Endodermal cell (in vitro differentiated cells): ENCODE results near the gene ZFAND3. TPM values are rescaled to one million over a fixed set of nuclear protein-coding genes. Genes with fewer than 3 reads are reported as not detected.

ENCODE experiments used
- DNase-seq: peaks from one replicate; pipeline ENCODE4 v3.0.0-alpha.2; 2017
- H3K27ac ChIP-seq: 2 replicates; pipeline ENCODE4 v1.5.1; 2013; ENCODE audit warnings: mild to moderate bottlenecking, low read depth, low read length, moderate library complexity
- H3K27me3 ChIP-seq: 2 replicates; pipeline ENCODE4 v1.6.1; 2013; ENCODE audit warnings: mild to moderate bottlenecking, low read length, moderate library complexity; ENCODE audit not compliant: insufficient read depth, control insufficient read depth, poor library complexity, severe bottlenecking
- H3K36me3 ChIP-seq: 2 replicates; pipeline ENCODE4 v1.7.0; 2013; ENCODE audit warnings: mild to moderate bottlenecking, low read length, moderate library complexity; ENCODE audit not compliant: control insufficient read depth, insufficient read depth
- H3K4me1 ChIP-seq: one replicate; pipeline ENCODE4 v1.7.0; 2013; ENCODE audit warnings: low read length; ENCODE audit not compliant: control insufficient read depth, insufficient read depth
- H3K4me3 ChIP-seq: 2 replicates; pipeline ENCODE4 v1.5.1; 2013; ENCODE audit warnings: mild to moderate bottlenecking, low read length, moderate library complexity
- H3K9ac ChIP-seq: 2 replicates; pipeline ENCODE4 v1.6.1; 2013; ENCODE audit warnings: mild to moderate bottlenecking, low read length, moderate library complexity; ENCODE audit not compliant: poor library complexity, severe bottlenecking; ENCODE audit errors: extremely low read depth
- H3K9me3 ChIP-seq: 2 replicates; pipeline ENCODE4 v1.6.1; 2013; ENCODE audit warnings: mild to moderate bottlenecking, low read length, moderate library complexity; ENCODE audit not compliant: control insufficient read depth
- H3K27ac Mint-ChIP-seq: 2 replicates; pipeline ENCODE4 v1.8.0; 2020; ENCODE audit warnings: mixed read lengths
- H3K27me3 Mint-ChIP-seq: 2 replicates; pipeline ENCODE4 v1.8.0; 2021; ENCODE audit warnings: mild to moderate bottlenecking, mixed read lengths; ENCODE audit not compliant: insufficient read depth
- H3K36me3 Mint-ChIP-seq: 2 replicates; pipeline ENCODE4 v1.8.0; 2020; ENCODE audit warnings: low read depth, mixed read lengths
- H3K4me1 Mint-ChIP-seq: 2 replicates; pipeline ENCODE4 v1.8.0; 2020; ENCODE audit warnings: mixed read lengths
- H3K4me3 Mint-ChIP-seq: 2 replicates; pipeline ENCODE4 v1.8.0; 2020; ENCODE audit warnings: mild to moderate bottlenecking, moderate library complexity, mixed read lengths
- H3K9me3 Mint-ChIP-seq: 2 replicates; pipeline ENCODE4 v1.8.0; 2020; ENCODE audit warnings: mild to moderate bottlenecking, mixed read lengths
- WGBS, 2 experiments: methylation state at CpG; one replicate each; pipeline versions ENCODE4 v1.1.5 to v1.1.7; 2013; ENCODE audit warnings: missing lambda C conversion rate in 2 of 2, mixed read lengths in 1 of 2; ENCODE audit not compliant: insufficient coverage in 1 of 2, insufficient read length in 1 of 2; 5-methylcytosine and 5-hydroxymethylcytosine counted together
- total RNA-seq, 2 donors: library from RNA; stranded (reverse); fragmentation: NEBNext Ultra II Directional in 1 of 2; extraction: Animal tissue kit (Norgen Biotek cat#: 25700) in 1 of 2; gene quantifications; 2 replicates in 1 of 2; 3 replicates in 1 of 2; pipeline ENCODE4 v1.2.1, GENCODE V29; 2021
- TF ChIP-seq, protein P1 (sequence below): fragments of 200-600 bp; sonication (generic); conservative IDR thresholded peaks from 2 replicates; pipeline ENCODE4 v1.5.0; 2021; ENCODE audit warnings: antibody characterized with exemption, mild to moderate bottlenecking

The ZFAND3 gene
- total RNA-seq, 2 donors from 2014 or later, result 67.1 to 86.2 TPM

DNA sequence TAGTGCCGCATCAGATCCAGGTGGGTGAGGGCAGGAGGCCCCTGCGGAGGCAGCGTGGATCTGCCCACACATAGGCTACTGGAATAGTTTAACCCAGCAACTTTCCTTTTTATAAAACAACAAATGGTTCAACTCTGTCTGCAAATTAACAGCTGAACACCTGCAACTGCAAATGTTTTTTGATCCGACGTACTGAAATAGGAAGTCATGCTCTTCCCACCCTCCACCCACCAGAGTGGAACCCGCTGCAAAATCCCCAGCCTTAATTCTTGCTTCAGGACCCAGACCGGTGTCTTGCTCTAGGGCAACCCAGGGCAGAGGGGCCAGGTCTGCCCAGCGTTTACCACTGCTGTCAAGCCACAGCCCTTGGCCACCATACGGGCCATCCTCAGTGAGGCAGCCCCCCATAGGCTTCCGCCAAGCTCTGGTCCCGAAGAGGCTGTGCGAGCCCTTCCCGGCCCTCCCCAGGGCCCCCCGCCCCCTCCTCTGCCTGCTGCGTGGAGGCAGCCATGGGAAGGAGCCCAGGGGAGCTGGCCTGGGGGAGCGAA, 334.3 kb downstream of the ZFAND3 start:
- peaks cover 11% of the 10 kb centered on the region for H3K36me3 ChIP-seq
- H3K27ac Mint-ChIP-seq, result no peak overlapping the region
- H3K36me3 Mint-ChIP-seq, result peaks cover 16% of the 10 kb centered on the region
- no peak overlapping the region for H3K4me3 Mint-ChIP-seq
- H3K9ac ChIP-seq, result no peak overlapping the region
- peaks cover 12% of the 10 kb centered on the region for H3K4me1 Mint-ChIP-seq
- no peaks in the 10 kb centered on the region for H3K27me3 ChIP-seq
- H3K27me3 Mint-ChIP-seq, result no peaks in the 10 kb centered on the region
- no peak overlapping the region for H3K27ac ChIP-seq
- H3K4me1 ChIP-seq, result no peaks in the 10 kb centered on the region
- DNase-seq, result peak; percentile 45
- 88 to 97% methylated on average over 7 to 16 of the region's 16 CpGs for WGBS, 2 experiments
- no peaks in the 10 kb centered on the region for H3K9me3 Mint-ChIP-seq
- TF ChIP-seq, protein P1, sequence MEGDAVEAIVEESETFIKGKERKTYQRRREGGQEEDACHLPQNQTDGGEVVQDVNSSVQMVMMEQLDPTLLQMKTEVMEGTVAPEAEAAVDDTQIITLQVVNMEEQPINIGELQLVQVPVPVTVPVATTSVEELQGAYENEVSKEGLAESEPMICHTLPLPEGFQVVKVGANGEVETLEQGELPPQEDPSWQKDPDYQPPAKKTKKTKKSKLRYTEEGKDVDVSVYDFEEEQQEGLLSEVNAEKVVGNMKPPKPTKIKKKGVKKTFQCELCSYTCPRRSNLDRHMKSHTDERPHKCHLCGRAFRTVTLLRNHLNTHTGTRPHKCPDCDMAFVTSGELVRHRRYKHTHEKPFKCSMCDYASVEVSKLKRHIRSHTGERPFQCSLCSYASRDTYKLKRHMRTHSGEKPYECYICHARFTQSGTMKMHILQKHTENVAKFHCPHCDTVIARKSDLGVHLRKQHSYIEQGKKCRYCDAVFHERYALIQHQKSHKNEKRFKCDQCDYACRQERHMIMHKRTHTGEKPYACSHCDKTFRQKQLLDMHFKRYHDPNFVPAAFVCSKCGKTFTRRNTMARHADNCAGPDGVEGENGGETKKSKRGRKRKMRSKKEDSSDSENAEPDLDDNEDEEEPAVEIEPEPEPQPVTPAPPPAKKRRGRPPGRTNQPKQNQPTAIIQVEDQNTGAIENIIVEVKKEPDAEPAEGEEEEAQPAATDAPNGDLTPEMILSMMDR, result no peak
- H3K9me3 ChIP-seq, result no peaks in the 10 kb centered on the region
- no peak overlapping the region for H3K4me3 ChIP-seq

GRCh38 chr6:38154731-38155130, 335.2 kb downstream of the ZFAND3 start:
- no peak for DNase-seq
- TF ChIP-seq, protein P1, result no peak

GRCh38 chr6:38155144-38155543, 335.6 kb downstream of the ZFAND3 start:
- Histone ChIP-seq H3K4me3 (no peak overlapping the region), H3K36me3 (peaks cover 11% of the 10 kb centered on the region), H3K4me1 (no peaks in the 10 kb centered on the region), H3K27ac (peak overlapping the region; percentile 7), H3K9ac (no peak overlapping the region), H3K9me3 (no peaks in the 10 kb centered on the region), H3K27me3 (no peaks in the 10 kb centered on the region)
- H3K27me3 Mint-ChIP-seq, result no peaks in the 10 kb centered on the region
- H3K4me1 Mint-ChIP-seq, result peaks cover under 1% of the 10 kb centered on the region
- H3K4me3 Mint-ChIP-seq, result no peak overlapping the region
- H3K27ac Mint-ChIP-seq, result peak overlapping the region; percentile 53
- TF ChIP-seq, protein P1, result no peak
- DNase-seq, result no peak
- H3K9me3 Mint-ChIP-seq, result no peaks in the 10 kb centered on the region
- peaks cover 22% of the 10 kb centered on the region for H3K36me3 Mint-ChIP-seq
- 84 to 96% methylated on average over 6 to 9 of the region's 9 CpGs for WGBS, 2 experiments

More at GRCh38 chr6:38154731-38155130, 335.2 kb downstream of the ZFAND3 start:
- Histone ChIP-seq H3K36me3 (peaks cover 11% of the 10 kb centered on the region), H3K27me3 (no peaks in the 10 kb centered on the region), H3K9ac (no peak overlapping the region), H3K4me3 (no peak overlapping the region), H3K27ac (peak overlapping the region; percentile 32), H3K4me1 (no peaks in the 10 kb centered on the region), H3K9me3 (no peaks in the 10 kb centered on the region)
- peaks cover 18% of the 10 kb centered on the region for H3K36me3 Mint-ChIP-seq
- H3K27me3 Mint-ChIP-seq, result no peaks in the 10 kb centered on the region
- no peak overlapping the region for H3K4me3 Mint-ChIP-seq
- 92% methylated on average over 8 of the region's 8 CpGs; no CpG with 5 or more reads in 1 of the 2 experiments for WGBS, 2 experiments
- H3K27ac Mint-ChIP-seq, result peak overlapping the region; percentile 53
- no peaks in the 10 kb centered on the region for H3K9me3 Mint-ChIP-seq
- peaks cover 4% of the 10 kb centered on the region for H3K4me1 Mint-ChIP-seq
